Measurements from ENCODE around the gene RHOV. TPM values are rescaled to one million over a fixed set of nuclear protein-coding genes. Genes with fewer than 3 reads are reported as not detected.

Gene RHOV
- total and polyA plus RNA-seq, 10 of the 15 experiments (the other 5 are each of a cell fraction or from before 2014, with no cell fraction given): 0.24 to 39.3 (median 9.3) TPM

GRCh38 chr15:40911141-40911540, 37.1 kb upstream of the RHOV start:
- DNase-seq (ENCODE audit: low read depth, low spot score) (no peak), ATAC-seq (no peak), FAIRE-seq (no peak)
- Histone ChIP-seq H3K36me3 (ENCODE audit: control insufficient read depth in 2 of 2, insufficient read depth in 2 of 2, low read length in 1 of 2) (no peaks in the 10 kb centered on the region), H3K4me1 (ENCODE audit: control insufficient read depth, insufficient read depth, low read length) (peaks cover 25% of the 10 kb centered on the region), H3K27ac (ENCODE audit: control insufficient read depth, insufficient read depth) (no peak overlapping the region), H3K79me2 (ENCODE audit: control insufficient read depth, insufficient read depth, low read length) (no peaks in the 10 kb centered on the region), H3K9me3 (replicated peaks; ENCODE audit: control insufficient read depth, insufficient read depth, low read length) (no peaks in the 10 kb centered on the region), H2AFZ (ENCODE audit: control insufficient read depth, low read depth, low read length) (no peak overlapping the region), H3K27me3 (replicated peaks in 1 of 2; ENCODE audit: control insufficient read depth in 2 of 2, insufficient read depth in 2 of 2, low read length in 1 of 2) (no peaks in the 10 kb centered on the region), H4K20me1 (ENCODE audit: control insufficient read depth, insufficient read depth) (no peaks in the 10 kb centered on the region), H3K4me2 (ENCODE audit: control insufficient read depth, insufficient read depth) (no peak overlapping the region), H3K9ac (ENCODE audit: control insufficient read depth, insufficient read depth, low read length) (no peak overlapping the region), H3K4me3 (no peak overlapping the region)
- ChIA-PET CTCF (interaction anchor here (0.9 to 11.9 kb wide), 10 partner anchors 8 to 273 kb away, joined by 3 to 157 read pairs (median 4); partner anchors contain the start of gene VPS18), RAD21 (ENCODE audit: unreplicated experiment) (interaction anchor here (0.5 to 1.1 kb wide), 3 partner anchors 19 to 114 kb away, joined by 3 to 4 read pairs (median 3); no protein-coding TSS in a partner anchor), SMC1A (ENCODE audit: uncharacterized antibody, unreplicated experiment) (interaction anchor here (1.0 to 1.2 kb wide), 2 partner anchors 10 to 30 kb away, joined by 3 to 4 read pairs; no protein-coding TSS in a partner anchor), POLR2A (interaction anchor here (1.2 kb wide), 1 partner anchor 37 kb away, joined by 3 read pairs; no protein-coding TSS in a partner anchor)
- no TSS peak for BruUV-seq (replicated peaks)
- TF ChIP-seq MAX (IDR thresholded peaks at IDR 0.05; ENCODE audit: low read depth, low read length): no peak
- no peak for TF ChIP-seq SUPT20H (IDR thresholded peaks at IDR 0.05; ENCODE audit: borderline replicate concordance, control insufficient read depth, low read depth, low read length)
- TF ChIP-seq ATF7 (IDR thresholded peaks at IDR 0.05; ENCODE audit: low read depth): no peak
- TF ChIP-seq GATAD2B (conservative IDR thresholded peaks at IDR 0.05; ENCODE audit: low read depth): no peak
- no peak for TF ChIP-seq KAT2A (conservative IDR thresholded peaks at IDR 0.05; ENCODE audit: control insufficient read depth, low read depth, low read length)
- no peak for TF ChIP-seq NR2C1 (IDR thresholded peaks at IDR 0.05)
- no peak for TF ChIP-seq HDAC2 (IDR thresholded peaks at IDR 0.05)
- intact Hi-C loops (cut with micrococcal nuclease; ENCODE audit: unreplicated experiment): no loop called here
- in situ Hi-C loops (cut with MboI): no loop called here
- WGBS (ENCODE audit: insufficient coverage, insufficient replicate concordance, low lambda C conversion rate, missing lambda C conversion rate): 33% methylated on average over 7 of the region's 7 CpGs
